ENCODE data around the gene TNFRSF19.

- no peak for TF ChIP-seq POLR2A (IDR thresholded peaks at IDR 0.05)
- TF ChIP-seq CTCF (IDR thresholded peaks at IDR 0.05), result no peak
- TF ChIP-seq POLR2AphosphoS5 (IDR thresholded peaks at IDR 0.05), result no peak
These were observed 4.4 kb downstream of the TNFRSF19 start for GRCh38 chr13:23574421-23575145.

All from stomach (tissue), 4 donors.